Superior temporal gyrus (tissue), 1 donor: Measurements from ENCODE around the gene DEDD.
"Not testable (repeated sequence)": the region's sequence is repeated elsewhere in the genome, so short reads cannot be mapped to it uniquely, and the experiment has no call there.

Experiments used
- DNase-seq: peaks from one replicate; pipeline ENCODE4 v3.0.0-alpha.2; 2016; ENCODE audit errors: extremely low spot score

DEDD gene

GRCh38 chr1:161122967-161123366 is 9.5 kb downstream of the DEDD start:
- DNase-seq, result no peak

DNA sequence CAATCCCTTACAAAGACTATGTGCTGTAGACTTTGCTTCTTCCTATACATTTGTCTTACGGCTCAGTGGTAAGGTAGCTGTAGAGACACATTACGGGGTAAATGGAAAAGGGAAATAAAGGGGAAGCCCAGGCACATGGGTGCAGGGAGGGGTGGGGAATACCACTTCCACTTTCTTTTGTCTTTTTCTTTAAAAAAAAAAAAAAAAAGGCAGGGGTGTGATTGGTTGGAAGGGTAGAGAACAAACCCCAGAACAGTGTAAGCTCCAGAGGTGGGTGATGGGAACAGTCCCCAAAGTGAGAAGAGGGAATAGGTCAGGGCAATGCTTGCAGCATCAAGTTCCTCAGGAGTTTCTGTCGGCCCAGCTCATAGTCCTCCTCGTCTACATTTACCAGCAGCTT is 10.6 kb downstream of the DEDD start:
- no peak for DNase-seq

DNA sequence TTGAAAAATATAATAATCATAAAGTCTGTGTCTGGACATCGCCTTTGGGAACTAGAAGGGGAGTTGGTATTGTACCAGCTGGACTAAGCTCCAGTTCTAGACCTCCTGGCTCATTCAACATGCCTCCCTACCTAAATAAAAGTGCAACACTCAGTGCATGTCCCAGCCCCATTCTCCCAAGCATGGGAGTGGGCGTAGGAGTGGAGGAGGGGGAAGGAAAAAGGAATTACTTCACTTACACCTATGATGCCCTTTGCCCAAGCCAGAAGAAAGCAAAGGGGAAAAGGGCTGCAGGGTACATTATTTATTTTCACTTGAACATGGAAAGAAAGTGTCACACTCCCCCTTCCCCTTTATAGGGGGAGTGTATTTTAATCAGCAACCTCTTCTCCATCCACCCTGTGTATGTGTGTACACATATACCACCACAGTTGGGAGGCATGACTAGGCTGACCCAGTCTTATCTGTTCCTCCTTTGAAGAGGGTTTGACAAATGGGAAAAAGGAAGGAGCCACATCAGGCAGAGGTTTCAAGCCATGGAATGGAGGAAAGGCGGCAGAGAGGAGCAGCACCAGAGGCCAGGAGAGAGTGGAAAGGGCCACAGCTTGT is 11.3 kb downstream of the DEDD start:
- no peak for DNase-seq

DNA sequence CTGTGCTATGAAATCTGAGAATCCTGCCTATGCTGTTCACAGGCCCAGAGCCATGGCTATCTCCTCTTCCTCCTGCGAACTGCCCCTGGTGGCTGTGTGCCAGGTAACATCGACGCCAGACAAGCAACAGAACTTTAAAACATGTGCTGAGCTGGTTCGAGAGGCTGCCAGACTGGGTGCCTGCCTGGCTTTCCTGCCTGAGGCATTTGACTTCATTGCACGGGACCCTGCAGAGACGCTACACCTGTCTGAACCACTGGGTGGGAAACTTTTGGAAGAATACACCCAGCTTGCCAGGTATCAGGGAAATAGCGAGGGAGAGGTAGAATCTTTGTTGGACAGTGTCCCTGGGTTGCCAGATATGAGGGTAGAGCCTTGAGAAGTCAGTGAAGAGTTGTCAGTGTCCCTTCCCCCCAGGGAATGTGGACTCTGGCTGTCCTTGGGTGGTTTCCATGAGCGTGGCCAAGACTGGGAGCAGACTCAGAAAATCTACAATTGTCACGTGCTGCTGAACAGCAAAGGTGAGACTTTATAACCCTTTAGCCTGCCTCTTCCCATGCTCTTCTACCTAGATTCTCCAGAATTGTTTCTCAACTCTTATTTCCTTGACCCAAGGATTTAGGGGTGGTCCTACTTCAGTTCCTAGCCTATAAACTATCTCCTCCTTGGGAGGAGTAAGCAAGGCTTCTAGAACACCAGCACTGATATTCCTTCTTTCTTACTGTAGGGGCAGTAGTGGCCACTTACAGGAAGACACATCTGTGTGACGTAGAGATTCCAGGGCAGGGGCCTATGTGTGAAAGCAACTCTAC is 13.2 kb downstream of the DEDD start:
- DNase-seq, result no peak

GRCh38 chr1:161117759-161118581 is 14.5 kb downstream of the DEDD start, which contains the start of the genes NIT1 and PFDN2:
NIT1 (plus strand) TSS chr1:161118105; CDS start chr1:161118177, 72 bp downstream.
PFDN2 (minus strand) TSS chr1:161118037; CDS start chr1:161118026, 11 bp downstream.
- DNase-seq, result peak; percentile 89

DNA sequence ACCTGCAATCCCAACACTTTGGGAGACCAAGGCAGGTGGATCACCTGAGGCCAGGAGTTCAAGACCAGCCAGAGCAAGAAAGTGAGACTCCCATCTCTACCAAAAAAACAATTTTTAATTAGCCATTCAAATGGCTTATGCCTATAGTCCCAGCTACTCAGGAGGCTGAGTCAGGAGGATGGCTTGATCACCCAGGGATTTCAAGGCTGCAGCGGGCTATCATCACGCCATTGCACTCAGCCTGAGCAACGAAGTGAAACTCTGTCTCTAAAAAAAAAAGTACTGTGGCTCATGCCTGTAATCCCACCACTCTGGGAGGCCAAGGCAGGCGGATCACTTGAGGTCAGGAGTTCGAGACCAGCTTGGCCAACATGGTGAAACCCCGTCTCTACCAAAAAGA is 16.5 kb downstream of the DEDD start:
- DNase-seq, result not testable (repeated sequence)

DNA sequence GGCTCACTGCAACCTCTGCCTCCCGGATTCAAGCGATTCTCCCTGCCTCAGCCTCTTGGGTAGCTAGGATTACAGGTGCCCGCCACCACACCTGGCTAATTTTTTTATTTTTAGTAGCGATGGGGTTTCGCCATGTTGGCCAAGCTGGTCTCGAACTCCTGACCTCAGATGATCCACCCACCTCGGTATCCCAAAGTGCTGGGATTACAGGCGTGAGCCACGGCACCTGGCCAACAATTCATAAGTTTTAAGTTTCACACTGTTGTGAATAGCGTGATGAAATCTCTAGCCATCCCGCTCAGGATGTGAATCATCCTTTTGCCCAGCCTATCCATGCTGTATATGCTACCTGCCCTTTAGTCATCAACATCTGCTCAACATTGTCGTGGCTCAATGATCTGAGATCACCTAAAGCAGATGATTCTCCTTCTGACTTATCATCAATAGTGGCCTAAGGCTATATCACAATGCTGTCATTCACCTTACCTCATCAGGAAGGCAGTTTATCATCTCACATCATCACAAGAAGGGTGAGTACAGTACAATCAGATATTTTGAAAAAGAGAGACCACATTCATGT is 17.2 kb downstream of the DEDD start:
- DNase-seq, result no peak

- DNase-seq, result no peak
Measured at GRCh38 chr1:161114556-161114955, 17.9 kb downstream of the DEDD start.

DNA sequence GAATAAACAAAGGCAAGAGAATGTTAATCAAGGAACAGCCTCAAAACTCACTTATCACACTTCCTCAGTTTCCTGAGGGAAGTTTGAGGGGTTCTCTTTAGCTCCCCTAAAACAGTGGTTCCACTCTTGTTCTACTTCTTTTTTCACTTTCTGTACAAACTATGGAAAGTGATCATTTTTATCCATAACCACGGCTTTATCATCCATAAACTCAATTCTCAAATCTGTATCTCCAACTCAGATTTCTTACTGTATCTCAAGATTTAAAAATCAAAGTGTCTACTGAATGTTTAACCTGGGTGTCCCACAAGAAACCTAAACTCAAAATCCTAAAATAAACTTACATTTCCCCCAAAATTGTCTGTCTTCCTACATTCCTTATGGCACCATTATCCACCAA is 18.6 kb downstream of the DEDD start:
- DNase-seq, result no peak

DNA sequence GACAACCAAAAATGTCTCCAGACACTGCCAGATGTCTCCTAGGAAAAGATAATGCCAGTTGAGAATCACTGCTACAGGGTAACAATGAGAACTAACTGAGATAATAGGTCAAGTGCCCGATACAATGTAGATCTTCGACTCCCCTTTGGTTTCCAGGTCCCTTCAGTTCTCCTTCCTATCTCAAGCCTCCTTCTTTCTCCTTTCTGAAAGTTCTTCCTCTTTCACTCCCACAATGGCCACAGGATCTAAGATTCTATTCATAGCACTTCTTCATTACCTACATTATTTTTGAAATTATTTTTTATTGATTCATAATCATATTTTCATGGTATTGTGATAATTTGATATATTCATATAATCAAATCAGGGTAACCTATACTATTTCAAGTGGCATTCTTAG is 20.9 kb downstream of the DEDD start:
- DNase-seq, result no peak

DNA sequence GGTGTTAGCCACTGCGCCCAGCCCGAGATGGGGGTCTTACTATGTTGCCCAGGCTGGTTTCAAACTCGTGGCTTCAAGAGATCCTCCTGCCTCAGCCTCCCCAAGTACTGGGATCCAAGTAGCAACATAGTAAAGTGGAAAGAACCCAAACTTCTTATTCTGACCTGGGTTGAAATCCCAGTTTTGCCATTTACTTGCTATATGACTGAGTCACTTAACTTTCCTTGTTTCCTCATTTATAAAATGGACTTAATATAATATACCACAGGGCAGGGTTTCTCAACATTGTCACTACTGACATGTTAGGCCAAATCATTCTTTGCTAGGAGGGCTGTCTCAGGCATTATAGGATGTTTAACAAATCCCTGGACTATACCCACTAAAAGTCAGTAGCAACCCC is 21.4 kb downstream of the DEDD start:
- no peak for DNase-seq

DNA sequence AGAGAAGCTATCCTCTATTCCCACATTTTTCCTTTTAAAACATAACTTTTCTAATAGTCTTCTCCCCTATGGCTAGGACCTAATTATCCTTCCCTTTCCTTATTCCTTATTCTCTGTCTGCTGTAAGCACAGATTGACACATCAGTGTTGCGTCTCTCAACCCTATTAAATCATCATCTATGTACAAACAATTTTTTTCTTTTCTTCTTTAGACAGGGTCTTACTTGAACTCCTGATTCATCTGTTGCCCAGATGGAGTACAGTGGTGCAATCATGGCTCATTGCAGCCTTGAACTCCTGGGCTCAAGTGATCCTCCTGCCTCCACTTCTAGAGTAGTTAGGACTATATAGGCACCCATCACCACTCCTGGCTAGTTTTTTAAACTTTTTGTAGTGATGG is 26.0 kb downstream of the DEDD start:
- no peak for DNase-seq

DNA sequence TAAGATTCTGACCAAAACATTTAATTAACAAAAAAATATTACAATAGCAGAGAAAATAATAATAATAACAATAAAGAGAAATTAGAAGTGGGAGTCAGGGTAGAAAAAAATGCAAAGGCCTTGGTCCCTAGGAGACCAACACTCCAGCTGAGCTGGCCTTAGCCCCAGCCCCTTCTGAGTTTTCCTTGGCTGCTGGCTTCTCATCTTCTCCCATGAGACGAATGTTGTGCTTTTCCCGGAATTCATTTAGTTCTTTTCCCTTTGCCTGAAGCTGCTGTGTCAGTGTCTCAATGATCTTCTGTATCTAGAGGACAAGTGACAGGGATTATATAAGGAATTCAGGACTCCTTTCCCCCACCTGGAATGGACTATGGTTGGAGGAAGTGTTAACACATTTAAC is 31.9 kb downstream of the DEDD start:
- DNase-seq, result no peak

DNA sequence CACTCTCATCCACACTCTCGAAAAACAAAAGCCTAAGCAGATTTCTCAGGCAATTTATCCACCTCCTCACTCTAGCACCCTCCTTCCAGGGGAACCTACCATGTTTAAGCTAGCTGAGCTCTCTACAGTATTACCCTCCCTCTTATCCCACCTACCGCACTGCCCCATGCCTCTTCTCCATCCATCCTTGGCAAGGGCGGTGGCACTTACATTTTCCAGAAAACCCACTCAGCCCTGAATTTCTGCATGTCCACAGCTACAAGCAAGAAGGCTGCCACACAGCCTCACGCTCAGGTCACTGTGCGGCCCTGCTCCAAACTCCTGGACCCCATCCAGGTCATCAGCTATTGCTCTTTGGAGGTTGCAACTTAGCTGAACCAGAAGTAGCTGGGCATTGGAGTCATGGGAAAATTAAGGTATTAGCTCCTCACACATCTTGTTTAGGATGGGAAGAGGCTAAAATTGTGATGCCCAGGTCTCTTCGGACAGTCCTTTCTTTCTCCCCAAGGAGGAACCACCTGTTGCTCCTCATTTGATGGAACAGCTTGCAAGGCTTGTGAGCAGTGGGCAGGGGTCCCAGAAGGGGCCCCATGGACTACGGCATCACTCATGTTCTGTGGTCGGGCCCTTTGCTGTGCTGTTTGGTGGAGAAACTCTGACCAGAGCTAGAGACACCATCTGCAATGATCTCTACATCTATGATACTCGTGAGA is 33.2 kb downstream of the DEDD start:
- DNase-seq, result no peak

- peak; percentile 76 for DNase-seq
Measured at GRCh38 chr1:161098210-161099068, 34.0 kb downstream of the DEDD start, which contains the start of gene KLHDC9. KLHDC9 (plus strand) TSS chr1:161098361; CDS start chr1:161098536, 175 bp downstream.

DNA sequence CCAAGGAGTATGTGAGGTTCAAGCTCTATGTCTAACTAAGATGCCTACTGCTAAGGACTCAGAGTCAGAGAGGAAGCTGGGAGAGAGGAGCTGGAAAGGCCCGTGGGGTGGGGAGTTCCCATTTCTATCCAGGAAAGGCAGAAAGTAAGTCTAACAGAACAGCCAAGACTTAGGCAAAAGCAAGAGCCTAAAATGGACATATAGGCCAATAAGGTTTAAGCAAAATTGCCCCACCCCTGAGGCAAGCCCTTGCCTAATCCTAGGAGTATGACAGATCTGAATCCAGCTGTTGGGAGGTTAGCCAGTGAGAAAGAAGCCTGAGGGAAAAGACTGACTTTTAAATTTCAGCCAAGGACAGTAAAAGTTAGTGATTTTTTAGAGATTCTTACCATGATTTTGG is 35.9 kb downstream of the DEDD start:
- no peak for DNase-seq

GRCh38 chr1:161096015-161096414 is 36.5 kb downstream of the DEDD start:
- no peak for DNase-seq

- DNase-seq, result no peak
Measured at GRCh38 chr1:161095230-161095629, 37.2 kb downstream of the DEDD start.

GRCh38 chr1:161094481-161094880 is 38.0 kb downstream of the DEDD start:
- DNase-seq, result no peak

- DNase-seq, result no peak
Measured at GRCh38 chr1:161092621-161093028, 39.8 kb downstream of the DEDD start.
